GM19372 (cell line): ENCODE measurements around the gene ATRNL1.

ENCODE experiments used
- ATAC-seq: cut with Tn5 transposase; IDR thresholded peaks from one replicate; pipeline ENCODE4 v1.9.1; 2021; ENCODE audit warnings: mild to moderate bottlenecking, low read depth, moderate library complexity; ENCODE audit not compliant: unreplicated experiment

Gene ATRNL1

DNA sequence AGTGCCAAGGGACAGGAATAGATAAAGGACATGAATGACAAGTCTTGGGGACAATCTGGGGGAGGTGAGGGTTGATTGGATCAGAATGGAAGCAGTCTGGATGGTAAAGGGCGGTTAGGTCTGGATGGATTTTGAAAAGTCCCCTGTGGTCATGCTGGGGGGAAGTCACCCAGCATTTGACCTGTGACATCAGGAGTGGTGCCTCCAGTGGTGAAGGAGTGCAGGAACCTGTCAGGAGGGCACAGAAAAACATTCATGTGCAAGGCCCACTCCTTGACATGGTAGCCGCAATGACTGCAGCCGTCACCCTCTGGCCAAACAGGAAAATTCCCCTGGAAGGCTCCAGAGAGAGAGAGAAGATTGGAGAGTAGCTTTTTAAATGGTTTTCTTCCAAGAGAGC, 875.1 kb downstream of the ATRNL1 start:
- ATAC-seq: no peak

DNA sequence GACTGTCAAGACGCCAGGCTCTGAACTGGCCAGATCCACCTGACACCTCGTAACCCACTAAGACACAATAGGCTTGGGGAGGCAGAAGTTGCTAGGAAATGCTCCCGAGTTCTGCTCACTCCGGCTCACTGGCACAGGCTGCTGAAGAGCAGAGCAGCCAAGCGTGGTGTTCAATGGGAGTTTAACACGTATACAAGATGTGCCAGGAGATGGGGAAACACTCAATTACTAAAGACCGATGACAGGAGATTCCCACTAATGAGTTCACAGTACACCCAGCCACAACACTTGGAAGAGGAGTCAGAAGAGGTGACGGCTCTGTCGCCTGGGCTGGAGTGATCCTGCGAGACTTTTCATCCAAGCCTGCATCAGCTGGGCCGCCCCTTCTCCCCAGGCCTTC, 876.4 kb downstream of the ATRNL1 start:
- ATAC-seq: no peak

- ATAC-seq: no peak
Measured at GRCh38 chr10:115971921-115972320, 878.8 kb downstream of the ATRNL1 start.

DNA sequence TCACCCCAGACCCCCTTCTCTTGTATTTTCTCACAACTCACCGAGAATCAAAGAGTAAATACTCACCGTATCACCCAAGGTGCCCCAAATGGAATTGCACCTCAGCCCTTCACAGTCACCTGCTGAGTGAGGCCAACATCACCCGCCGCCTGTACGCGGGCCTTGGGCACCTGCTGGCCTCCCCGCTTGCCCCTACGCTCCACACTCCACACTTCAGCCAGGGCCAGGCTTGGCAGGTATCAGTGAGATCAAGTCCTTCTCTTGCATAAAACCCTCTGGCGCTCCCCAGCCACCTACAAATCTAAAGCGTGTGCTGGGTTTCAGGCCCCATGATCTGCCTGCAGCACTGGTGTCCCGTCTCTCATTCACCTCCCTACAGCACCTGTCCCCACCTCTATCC, 879.3 kb downstream of the ATRNL1 start:
- ATAC-seq: no peak

DNA sequence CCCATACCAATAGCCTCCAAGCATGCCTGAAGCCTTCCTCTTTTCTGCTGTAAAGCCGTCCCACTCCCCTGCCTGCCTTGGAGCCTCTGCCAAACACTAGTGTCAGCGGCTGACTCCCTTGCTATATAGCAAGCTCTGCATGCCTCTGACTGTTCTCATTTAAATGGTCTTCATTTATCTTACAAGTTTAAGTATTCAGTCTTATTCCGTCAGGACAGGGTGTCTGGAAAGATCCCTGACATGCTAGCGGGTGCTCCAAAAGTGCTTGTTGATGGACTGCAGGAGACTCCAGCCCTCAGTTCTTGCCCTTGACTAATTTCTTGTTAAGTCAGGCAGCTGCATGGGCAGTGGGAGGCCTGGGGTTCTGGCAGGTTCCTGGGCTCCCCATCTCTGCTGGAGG, 881.2 kb downstream of the ATRNL1 start:
- no peak for ATAC-seq

DNA sequence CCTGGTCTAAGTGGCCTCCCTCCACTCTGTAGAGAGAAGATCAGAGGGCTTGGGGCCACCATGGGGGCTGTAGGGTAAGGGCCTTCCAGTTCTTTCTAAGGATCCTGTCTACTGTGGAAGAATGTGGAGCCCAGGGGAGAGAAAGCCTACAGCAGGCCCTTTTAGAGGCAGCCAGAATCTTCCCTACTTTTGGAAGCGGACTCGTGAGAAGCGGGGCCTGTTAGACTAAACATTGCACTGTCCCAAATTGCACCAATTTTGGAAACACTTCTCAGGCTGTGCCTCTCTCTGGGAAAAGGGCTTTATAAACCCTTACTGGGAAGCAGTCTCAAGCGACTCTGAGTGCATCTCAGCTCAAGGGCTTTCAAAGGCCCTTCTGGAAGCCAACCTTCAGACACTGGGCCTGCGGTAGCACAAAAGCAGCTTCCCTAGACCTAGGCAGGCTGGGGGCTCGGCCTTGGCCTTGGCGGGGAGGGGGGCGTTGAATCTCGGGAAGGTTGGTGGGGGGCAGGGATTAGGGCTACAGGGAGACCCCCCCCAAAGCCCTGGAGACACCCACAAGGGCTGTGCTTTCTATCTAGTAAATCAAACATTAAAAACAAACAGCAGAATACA, 881.8 kb downstream of the ATRNL1 start:
- no peak for ATAC-seq

DNA sequence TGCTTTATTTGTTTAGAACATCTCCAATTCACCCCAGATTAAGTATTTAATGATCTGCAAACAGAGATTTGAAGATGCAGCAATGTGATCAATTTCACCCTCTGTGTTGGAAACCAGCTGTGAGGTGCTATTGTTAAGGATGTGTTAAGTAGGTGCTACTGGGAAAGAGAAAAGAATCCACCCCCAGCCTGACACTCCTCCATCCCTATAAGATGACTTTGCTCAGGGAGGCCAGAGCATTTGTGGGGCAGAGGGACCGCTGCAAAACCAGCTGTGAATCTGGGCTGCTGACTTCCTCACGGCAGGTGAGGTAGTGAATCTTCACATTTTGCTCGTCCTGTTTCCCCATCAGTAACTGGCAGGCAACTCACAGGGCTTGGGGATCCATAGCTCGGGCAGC, 882.3 kb downstream of the ATRNL1 start:
- no peak for ATAC-seq

DNA sequence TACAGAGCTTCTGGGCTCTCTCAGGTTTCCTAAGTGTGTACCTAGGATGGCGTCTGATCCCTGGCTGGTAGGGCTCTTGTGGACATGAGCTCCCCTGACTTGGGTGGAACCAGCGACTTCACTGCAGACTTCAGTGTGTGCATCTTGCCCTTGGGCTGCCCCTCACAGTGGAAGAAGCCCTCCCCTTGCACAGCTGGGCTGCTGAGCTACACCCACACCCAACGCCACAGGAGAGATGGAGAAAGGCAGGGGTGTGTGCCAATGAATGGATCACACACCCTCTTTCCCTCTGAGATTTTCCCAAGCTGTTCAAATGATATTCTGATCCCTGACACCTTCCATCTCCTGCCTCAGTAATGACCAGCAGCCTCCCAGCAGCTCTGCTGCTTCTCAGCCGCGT, 883.2 kb downstream of the ATRNL1 start:
- no peak for ATAC-seq

- ATAC-seq: no peak
Measured at GRCh38 chr10:115977855-115978254, 884.7 kb downstream of the ATRNL1 start.

DNA sequence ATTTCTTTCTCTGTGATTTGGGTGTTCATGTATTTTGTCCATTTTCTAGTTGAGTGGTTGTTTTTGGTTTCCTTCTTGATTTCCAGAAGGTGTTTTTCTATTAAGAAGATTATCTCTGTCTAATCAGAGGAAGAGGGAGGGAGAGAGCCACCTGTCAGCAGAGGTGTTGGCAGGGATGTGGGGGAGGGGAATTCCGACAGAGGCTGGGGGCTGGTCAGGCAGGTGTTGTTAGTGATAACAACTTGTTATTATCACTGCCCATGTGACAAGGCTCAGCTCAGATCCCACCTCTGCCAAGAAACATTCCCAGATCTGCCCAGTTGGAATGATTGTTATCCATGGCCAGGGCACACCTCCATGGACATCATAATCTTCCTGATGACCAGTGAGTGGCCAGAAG, 886.4 kb downstream of the ATRNL1 start:
- no peak for ATAC-seq

DNA sequence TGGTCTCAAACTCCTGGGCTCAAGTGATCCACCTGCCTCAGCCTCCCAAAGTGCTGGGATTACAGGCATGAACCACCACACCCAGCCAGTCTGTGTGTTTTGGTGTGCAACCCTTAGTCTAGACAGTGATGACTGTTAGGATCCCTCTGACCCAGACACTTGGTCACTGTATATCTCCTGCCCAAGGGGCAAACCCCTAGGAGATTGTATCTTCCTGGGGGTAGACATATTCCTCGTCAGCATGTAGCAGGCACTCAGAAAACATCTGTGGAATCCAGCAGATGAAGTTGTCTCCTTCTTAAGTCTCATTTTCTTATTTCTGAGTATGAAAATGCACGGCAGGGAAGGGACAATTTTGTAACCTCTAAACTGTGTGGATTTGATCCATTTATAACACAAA, 887.3 kb downstream of the ATRNL1 start:
- ATAC-seq: no peak

GRCh38 chr10:115981081-115981480, 887.9 kb downstream of the ATRNL1 start:
- no peak for ATAC-seq

GRCh38 chr10:115982076-115982475, 888.9 kb downstream of the ATRNL1 start:
- no peak for ATAC-seq

- no peak for ATAC-seq
Measured at GRCh38 chr10:115982526-115982925, 889.4 kb downstream of the ATRNL1 start.

DNA sequence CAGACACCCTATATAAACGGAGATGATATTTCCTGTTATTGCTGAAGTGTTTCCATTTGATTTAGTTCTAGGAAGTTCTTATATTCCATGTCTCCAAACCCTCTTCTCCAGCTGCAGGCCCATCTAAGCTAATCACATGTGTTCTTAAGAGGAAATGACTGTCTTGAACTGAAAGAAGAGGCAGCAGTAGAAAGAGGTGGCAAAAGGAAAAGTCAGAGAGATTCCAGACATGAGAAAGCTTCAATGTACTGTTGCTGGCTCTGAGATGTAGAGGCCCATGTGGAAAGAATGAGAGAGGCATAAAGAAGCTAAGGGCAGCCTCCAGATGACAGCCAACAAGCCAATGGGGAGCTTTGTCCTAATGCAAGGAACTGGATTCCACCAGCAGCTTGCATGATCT, 892.6 kb downstream of the ATRNL1 start:
- ATAC-seq: no peak

- ATAC-seq: no peak
Measured at GRCh38 chr10:115988380-115988779, 895.2 kb downstream of the ATRNL1 start.

- no peak for ATAC-seq
Measured at GRCh38 chr10:115989621-115990020, 896.5 kb downstream of the ATRNL1 start.

DNA sequence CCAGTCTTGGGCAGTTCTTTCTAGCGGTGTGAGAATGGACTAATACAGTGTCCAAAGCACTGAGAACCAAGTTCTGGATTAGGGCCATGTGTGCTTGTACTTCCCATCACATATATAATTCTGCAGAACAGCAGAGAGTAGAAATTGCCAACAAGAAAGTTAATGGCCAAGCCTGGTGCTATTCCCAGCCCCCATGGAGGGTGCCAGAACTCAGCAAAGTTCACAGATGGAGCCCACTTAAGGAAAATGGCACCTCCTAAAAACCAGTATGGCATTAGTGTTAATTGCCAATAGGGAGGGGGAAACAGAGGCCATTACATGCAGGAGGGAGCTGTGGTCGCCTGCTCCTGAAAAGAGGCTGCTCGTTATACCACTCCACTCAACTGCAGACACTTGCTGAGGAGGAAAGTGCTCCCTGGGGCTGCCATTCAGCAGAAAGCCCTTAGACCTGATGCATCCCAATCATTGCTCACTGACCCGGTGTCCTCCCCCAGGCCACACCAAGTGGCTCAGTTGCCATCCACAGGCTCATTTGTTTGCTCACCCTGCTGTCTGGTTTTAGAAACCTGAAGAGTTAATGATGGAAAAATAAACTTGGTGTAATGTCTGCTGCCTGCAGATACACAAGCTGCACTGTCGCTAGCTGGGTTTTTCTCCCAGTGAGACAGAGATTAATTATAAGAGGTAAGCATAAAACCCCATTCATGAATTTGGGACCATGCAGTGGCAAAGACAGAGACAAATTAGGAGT, 899.2 kb downstream of the ATRNL1 start:
- ATAC-seq: no peak

GRCh38 chr10:115996031-115996430, 902.9 kb downstream of the ATRNL1 start:
- ATAC-seq: no peak

DNA sequence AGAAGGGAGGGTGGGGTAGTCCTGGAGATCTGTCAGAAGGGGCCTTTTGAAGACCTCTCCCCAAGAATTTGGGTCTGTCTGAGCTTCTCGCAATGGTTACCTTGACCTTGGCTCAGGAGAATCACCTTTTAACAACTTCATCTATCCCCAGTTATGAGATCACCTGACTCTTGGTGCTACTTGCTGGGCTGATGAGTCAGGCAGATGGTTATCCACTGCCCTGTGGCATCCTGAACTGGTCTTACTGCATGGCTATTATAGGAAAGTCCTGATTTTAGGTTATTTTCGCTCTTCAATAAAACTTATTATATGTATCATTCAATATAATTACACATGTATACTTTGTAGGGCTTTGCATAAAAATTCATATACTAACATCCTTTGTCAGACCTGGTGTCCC, 905.1 kb downstream of the ATRNL1 start:
- no peak for ATAC-seq
